Measurements from ENCODE around the gene KRTAP3-2. TPM values are rescaled to one million over a fixed set of nuclear protein-coding genes. Genes with fewer than 3 reads are reported as not detected.
A peak's percentile ranks its signal among the peaks of the same experiment; 100 is the strongest.

KRTAP3-2 gene
- total RNA-seq, 2 donors from 2014 or later, result not detected

DNA sequence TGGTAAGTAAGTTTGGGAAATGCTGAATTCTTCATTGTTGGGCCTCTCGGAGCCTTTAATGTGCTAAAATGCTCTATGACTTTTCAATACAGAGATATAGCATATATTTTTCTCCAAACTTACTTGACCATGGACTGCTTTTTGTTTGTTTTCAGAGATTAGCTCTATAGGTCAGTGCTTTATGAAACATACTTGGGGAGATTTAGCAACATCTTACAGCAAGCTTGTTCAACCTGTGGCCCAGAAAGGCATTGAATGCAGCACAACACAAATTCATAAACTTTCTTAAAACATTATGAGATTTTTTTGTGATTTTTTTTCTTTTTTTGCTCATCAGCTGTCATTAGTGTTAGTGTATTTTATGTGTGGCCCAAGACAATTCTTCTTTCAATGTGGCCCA is 10.2 kb upstream of the KRTAP3-2 start:
- Mint-ChIP-seq H3K36me3 (ENCODE audit: low read depth) (no peaks in the 10 kb centered on the region), H3K4me3 (no peak overlapping the region), H3K27ac (no peak overlapping the region), H3K4me1 (peaks cover 21% of the 10 kb centered on the region), H3K27me3 (ENCODE audit: insufficient read depth) (no peaks in the 10 kb centered on the region), H3K9me3 (no peaks in the 10 kb centered on the region)
- Histone ChIP-seq H3K36me3 (ENCODE audit: control insufficient read depth, insufficient read depth, low read length) (no peaks in the 10 kb centered on the region), H3K4me3 (ENCODE audit: low read length) (peak overlapping the region; percentile 16), H3K4me1 (ENCODE audit: control insufficient read depth, insufficient read depth, low read length) (peaks cover 8% of the 10 kb centered on the region), H3K27ac (ENCODE audit: low read depth, low read length) (no peak overlapping the region), H3K9me3 (ENCODE audit: control insufficient read depth, low read length) (no peaks in the 10 kb centered on the region), H3K9ac (ENCODE audit: extremely low read depth, low read length, poor library complexity, severe bottlenecking) (no peak overlapping the region), H3K27me3 (ENCODE audit: control insufficient read depth, insufficient read depth, low read length, poor library complexity, severe bottlenecking) (no peaks in the 10 kb centered on the region)
- 88% methylated on average over 1 of the region's 1 CpG; no CpG with 5 or more reads in 1 of the 2 experiments for WGBS, 2 experiments (ENCODE audit: insufficient coverage in 1 of 2, insufficient read length in 1 of 2)
- TF ChIP-seq, protein P1, sequence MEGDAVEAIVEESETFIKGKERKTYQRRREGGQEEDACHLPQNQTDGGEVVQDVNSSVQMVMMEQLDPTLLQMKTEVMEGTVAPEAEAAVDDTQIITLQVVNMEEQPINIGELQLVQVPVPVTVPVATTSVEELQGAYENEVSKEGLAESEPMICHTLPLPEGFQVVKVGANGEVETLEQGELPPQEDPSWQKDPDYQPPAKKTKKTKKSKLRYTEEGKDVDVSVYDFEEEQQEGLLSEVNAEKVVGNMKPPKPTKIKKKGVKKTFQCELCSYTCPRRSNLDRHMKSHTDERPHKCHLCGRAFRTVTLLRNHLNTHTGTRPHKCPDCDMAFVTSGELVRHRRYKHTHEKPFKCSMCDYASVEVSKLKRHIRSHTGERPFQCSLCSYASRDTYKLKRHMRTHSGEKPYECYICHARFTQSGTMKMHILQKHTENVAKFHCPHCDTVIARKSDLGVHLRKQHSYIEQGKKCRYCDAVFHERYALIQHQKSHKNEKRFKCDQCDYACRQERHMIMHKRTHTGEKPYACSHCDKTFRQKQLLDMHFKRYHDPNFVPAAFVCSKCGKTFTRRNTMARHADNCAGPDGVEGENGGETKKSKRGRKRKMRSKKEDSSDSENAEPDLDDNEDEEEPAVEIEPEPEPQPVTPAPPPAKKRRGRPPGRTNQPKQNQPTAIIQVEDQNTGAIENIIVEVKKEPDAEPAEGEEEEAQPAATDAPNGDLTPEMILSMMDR (conservative IDR thresholded peaks at IDR 0.05), result no peak
- no peak for DNase-seq

DNA sequence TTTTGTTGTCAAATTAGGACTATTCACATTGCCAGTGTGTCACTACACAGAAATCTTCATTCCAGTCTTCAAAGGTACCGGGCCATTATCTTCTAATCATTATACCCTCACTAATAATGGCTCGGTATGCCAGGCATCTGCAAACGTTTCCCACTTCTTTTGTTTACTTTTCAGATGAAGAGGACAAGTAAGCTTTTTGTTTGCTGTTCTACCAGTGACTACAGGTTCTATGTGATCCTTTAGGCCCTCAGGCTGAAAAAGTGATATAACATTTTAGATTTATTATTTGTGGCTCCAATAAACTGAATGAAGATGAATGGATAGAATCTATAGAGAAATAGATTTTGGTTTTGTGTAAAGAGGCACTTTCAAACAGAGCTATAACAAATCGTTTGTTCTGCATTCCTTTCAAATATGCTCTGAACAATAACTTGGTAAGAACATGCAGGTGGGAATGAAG is 9.6 kb upstream of the KRTAP3-2 start:
- peak overlapping the region; percentile 16 for H3K4me3 ChIP-seq (ENCODE audit: low read length)
- Mint-ChIP-seq H3K27ac (no peak overlapping the region), H3K36me3 (ENCODE audit: low read depth) (no peaks in the 10 kb centered on the region), H3K27me3 (ENCODE audit: insufficient read depth) (no peaks in the 10 kb centered on the region), H3K4me3 (no peak overlapping the region), H3K4me1 (peaks cover 21% of the 10 kb centered on the region), H3K9me3 (no peaks in the 10 kb centered on the region)
- H3K27ac ChIP-seq (ENCODE audit: low read depth, low read length), result no peak overlapping the region
- 61 to 100% methylated on average over 1 to 4 of the region's 4 CpGs for WGBS, 2 experiments (ENCODE audit: insufficient coverage in 1 of 2, insufficient read length in 1 of 2)
- H3K27me3 ChIP-seq (ENCODE audit: control insufficient read depth, insufficient read depth, low read length, poor library complexity, severe bottlenecking), result no peaks in the 10 kb centered on the region
- peak; percentile 75 for DNase-seq
- H3K9ac ChIP-seq (ENCODE audit: extremely low read depth, low read length, poor library complexity, severe bottlenecking), result no peak overlapping the region
- no peaks in the 10 kb centered on the region for H3K9me3 ChIP-seq (ENCODE audit: control insufficient read depth, low read length)
- H3K36me3 ChIP-seq (ENCODE audit: control insufficient read depth, insufficient read depth, low read length), result no peaks in the 10 kb centered on the region
- peaks cover 8% of the 10 kb centered on the region for H3K4me1 ChIP-seq (ENCODE audit: control insufficient read depth, insufficient read depth, low read length)
- TF ChIP-seq, protein P1 (conservative IDR thresholded peaks at IDR 0.05), result no peak

DNA sequence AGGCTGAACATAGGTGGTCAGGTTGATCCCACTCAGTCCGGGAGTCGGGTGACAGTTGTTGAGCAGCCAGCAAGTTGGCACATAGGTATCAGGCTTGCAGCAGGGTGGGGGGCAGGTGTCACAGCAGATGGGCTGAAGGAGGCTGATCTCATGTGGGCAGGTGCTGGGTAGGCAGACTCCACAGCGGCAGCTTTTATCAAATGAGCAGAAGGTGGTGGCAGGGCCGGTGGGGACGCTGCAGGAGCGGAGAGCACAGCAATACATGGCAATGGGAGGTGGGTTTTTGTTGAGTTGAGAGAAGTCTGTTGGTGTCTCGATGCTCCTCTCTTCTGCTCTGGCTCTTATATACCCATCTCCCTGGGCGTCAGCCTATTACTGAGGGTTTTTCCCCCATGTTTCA is 9.1 kb upstream of the KRTAP3-2 start, which contains the start of gene KRTAP3-1:
Gene KRTAP3-1 (minus strand): TSS at position 318 of the 400 bp plus-strand sequence. CDS start 54 bp downstream, at position 264.
- no peaks in the 10 kb centered on the region for H3K27me3 ChIP-seq (ENCODE audit: control insufficient read depth, insufficient read depth, low read length, poor library complexity, severe bottlenecking)
- TF ChIP-seq, protein P1 (conservative IDR thresholded peaks at IDR 0.05), result no peak
- WGBS, 2 experiments (ENCODE audit: insufficient coverage in 1 of 2, insufficient read length in 1 of 2), result 91 to 100% methylated on average over 2 to 6 of the region's 8 CpGs
- DNase-seq, result peak; percentile 68
- H3K4me3 ChIP-seq (ENCODE audit: low read length), result peak within 1 kb of the TSS; percentile 16
- no peaks in the 10 kb centered on the region for H3K9me3 Mint-ChIP-seq
- no peak within 1 kb of the TSS for H3K9ac ChIP-seq (ENCODE audit: extremely low read depth, low read length, poor library complexity, severe bottlenecking)
- H3K4me3 Mint-ChIP-seq, result no peak within 1 kb of the TSS
- peaks cover 21% of the 10 kb centered on the region for H3K4me1 Mint-ChIP-seq
- no peaks in the 10 kb centered on the region for H3K9me3 ChIP-seq (ENCODE audit: control insufficient read depth, low read length)
- peaks cover 8% of the 10 kb centered on the region for H3K4me1 ChIP-seq (ENCODE audit: control insufficient read depth, insufficient read depth, low read length)
- no peak within 1 kb of the TSS for H3K27ac ChIP-seq (ENCODE audit: low read depth, low read length)
- no peaks in the 10 kb centered on the region for H3K36me3 ChIP-seq (ENCODE audit: control insufficient read depth, insufficient read depth, low read length)
- no peak within 1 kb of the TSS for H3K27ac Mint-ChIP-seq
- H3K27me3 Mint-ChIP-seq (ENCODE audit: insufficient read depth), result no peaks in the 10 kb centered on the region
- no peaks in the 10 kb centered on the region for H3K36me3 Mint-ChIP-seq (ENCODE audit: low read depth)

Measured in endodermal cell (in vitro differentiated cells).